ENCODE data around the gene GTF2I.

The GTF2I gene

DNA sequence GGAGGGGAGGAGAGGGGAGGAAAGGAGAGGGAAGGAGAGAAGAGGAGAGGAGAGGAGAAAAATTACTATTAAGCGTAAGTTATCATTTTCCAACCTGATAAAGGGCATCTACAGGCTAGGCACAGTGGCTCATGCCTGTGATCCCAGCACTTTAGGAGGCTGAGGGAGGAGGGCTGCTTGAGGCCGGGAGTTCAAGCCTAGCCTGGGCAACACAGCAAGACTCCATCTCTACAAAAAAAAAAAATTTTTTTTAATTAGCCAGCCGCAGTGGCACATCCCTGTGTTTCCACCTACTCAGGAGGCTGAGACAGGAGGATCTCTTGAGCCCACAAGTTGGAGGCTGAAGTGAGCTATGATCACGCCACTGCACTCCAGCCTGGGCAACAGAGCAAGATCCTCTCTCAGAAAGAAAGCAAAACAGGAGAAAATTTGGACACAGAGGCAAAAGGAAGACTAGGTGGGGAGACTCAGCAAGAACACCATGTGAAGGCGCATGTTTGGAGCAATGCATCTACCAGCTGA lies 35.2 kb upstream of the GTF2I start:
- in situ Hi-C loops (cut with MboI; ENCODE audit: low pct_unique_long_range_greater_than_20kb, low sequenced_read_pairs, unreplicated experiment): no loop called here
- TF ChIP-seq, protein P1, sequence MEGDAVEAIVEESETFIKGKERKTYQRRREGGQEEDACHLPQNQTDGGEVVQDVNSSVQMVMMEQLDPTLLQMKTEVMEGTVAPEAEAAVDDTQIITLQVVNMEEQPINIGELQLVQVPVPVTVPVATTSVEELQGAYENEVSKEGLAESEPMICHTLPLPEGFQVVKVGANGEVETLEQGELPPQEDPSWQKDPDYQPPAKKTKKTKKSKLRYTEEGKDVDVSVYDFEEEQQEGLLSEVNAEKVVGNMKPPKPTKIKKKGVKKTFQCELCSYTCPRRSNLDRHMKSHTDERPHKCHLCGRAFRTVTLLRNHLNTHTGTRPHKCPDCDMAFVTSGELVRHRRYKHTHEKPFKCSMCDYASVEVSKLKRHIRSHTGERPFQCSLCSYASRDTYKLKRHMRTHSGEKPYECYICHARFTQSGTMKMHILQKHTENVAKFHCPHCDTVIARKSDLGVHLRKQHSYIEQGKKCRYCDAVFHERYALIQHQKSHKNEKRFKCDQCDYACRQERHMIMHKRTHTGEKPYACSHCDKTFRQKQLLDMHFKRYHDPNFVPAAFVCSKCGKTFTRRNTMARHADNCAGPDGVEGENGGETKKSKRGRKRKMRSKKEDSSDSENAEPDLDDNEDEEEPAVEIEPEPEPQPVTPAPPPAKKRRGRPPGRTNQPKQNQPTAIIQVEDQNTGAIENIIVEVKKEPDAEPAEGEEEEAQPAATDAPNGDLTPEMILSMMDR (IDR thresholded peaks at IDR 0.05; ENCODE audit: extremely low read depth, insufficient read depth, missing control alignments): no peak
- DNase-seq (ENCODE audit: low spot score): no peak

DNA sequence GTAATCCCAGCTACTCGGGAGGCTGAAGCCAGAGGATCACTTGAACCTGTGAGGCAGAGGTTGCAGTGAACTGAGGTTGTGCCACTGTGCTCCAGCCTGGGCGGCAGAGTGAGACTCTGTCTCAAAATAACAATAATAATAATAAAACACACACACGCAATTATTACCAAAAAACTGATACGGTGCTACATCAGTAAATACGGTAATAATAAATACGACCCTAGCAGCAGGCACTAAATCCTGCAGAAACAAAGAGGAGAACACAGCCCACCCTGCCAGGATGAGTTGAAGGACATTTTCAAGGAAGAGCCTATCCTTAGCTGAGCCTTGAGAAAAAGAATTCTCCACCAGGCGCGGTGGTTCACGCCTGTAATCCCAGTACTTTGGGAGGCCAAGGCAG lies 34.4 kb upstream of the GTF2I start:
- DNase-seq (ENCODE audit: low spot score): no peak
- TF ChIP-seq, protein P1 (IDR thresholded peaks at IDR 0.05; ENCODE audit: extremely low read depth, insufficient read depth, missing control alignments): no peak
- in situ Hi-C loops (cut with MboI; ENCODE audit: low pct_unique_long_range_greater_than_20kb, low sequenced_read_pairs, unreplicated experiment): no loop called here

DNA sequence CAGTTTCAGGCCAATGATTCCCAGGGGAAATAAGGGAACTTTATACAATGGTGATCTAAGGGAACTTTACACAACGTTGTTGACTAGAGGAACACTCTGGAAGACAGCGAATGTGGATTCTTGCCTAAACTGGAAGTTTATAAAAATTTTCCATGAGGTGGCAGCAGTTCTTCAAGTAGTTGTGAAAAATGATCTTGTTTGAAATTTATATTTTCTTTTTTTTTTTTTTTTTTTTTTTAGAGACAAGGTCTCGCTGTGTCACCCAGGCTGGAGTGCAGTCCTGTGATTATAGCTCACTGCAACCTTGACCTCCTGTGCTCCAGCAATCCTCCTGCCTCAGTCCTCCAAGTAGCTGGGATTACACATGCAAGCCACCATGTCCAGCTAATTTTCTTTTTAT lies 32.1 kb upstream of the GTF2I start:
- DNase-seq (ENCODE audit: low spot score): no peak
- in situ Hi-C loops (cut with MboI; ENCODE audit: low pct_unique_long_range_greater_than_20kb, low sequenced_read_pairs, unreplicated experiment): no loop called here
- TF ChIP-seq, protein P1 (IDR thresholded peaks at IDR 0.05; ENCODE audit: extremely low read depth, insufficient read depth, missing control alignments): no peak

DNA sequence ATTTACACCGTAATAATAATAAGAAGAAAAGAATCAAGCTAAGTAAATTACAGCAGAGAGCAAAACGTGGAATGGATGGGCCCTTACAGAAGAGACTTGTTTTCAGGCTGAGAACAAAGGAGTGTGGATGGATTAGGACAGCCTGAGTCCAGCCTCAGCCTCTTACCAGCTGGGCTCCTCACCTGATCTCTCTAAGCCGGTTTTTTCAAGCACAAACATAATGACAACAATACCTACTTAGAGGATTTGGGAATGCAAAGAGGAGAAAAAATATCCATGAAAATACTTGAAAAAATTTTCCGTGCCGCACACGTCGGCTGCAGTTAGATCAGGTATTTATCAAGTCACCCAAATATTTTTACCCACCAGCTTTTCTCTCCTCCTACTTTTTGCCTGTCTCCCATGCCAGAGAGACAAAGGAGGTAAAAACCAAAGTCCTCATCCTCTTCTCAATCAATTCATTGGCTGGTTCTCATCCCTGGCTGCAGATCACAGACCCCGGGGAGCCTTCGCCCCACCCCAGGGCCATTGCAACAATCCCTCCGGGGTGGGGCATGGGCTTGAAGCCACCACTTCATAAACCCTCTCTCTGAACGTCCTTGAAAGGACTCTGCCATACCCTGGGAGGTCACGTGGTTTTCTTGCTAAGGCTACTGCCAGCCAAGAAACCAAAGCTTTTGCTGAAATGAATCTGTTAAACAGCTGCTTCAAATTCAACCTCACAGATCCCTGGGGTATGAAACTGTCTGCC lies 29.7 kb upstream of the GTF2I start:
- in situ Hi-C loops (cut with MboI; ENCODE audit: low pct_unique_long_range_greater_than_20kb, low sequenced_read_pairs, unreplicated experiment): no loop called here
- DNase-seq (ENCODE audit: low spot score): no peak
- TF ChIP-seq, protein P1 (IDR thresholded peaks at IDR 0.05; ENCODE audit: extremely low read depth, insufficient read depth, missing control alignments): no peak

DNA sequence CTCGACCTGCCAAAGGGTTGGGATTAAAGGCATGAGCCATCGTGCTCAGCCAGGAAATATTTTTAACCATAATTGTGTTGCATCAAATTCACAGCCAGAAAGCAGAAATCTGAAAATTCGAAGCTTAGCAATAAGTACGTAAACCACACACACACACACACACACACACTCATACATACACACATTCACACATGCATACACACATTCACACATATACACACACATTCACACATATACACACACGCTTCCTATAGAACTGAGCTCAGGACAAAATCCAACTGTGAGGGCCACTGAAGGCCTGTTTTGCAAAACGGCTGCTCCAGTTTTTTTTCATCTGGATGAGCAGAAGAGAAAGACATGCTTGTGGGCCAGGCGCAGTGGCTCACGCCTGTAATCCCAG lies 25.0 kb upstream of the GTF2I start:
- in situ Hi-C loops (cut with MboI; ENCODE audit: low pct_unique_long_range_greater_than_20kb, low sequenced_read_pairs, unreplicated experiment): no loop called here
- DNase-seq (ENCODE audit: low spot score): no peak

DNA sequence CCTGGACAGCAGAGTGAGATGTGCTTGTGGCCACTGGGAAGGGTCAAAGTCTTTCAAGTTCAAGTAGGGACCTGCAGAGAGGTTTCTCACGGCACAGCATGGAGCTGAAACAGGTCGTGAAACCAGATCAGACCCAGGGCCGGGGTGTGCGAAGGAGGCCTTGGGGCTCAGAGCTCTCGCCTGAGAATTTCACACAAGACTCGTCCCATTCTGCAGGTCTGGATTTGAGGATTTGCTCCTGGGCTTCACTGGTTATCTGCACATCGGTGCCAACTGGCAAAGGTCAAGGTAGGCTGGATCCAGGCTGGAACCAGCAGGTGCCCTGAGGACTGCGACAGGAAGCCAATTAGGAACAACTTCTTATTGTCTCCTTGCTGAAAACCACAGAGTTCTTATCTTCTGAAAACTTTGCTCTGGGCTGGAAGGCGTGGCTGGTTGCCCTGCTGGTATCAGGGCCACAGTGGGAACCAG lies 24.0 kb upstream of the GTF2I start:
- TF ChIP-seq, protein P1 (IDR thresholded peaks at IDR 0.05; ENCODE audit: extremely low read depth, insufficient read depth, missing control alignments): no peak
- in situ Hi-C loops (cut with MboI; ENCODE audit: low pct_unique_long_range_greater_than_20kb, low sequenced_read_pairs, unreplicated experiment): no loop called here
- DNase-seq (ENCODE audit: low spot score): no peak

More for the DNA sequence above, 25.0 kb upstream of the GTF2I start:
- TF ChIP-seq, protein P1 (IDR thresholded peaks at IDR 0.05; ENCODE audit: extremely low read depth, insufficient read depth, missing control alignments): no peak
